ENCODE results near the gene NXPH3.
A peak's percentile ranks its signal among the peaks of the same experiment; 100 is the strongest.

NXPH3 gene

GRCh38 chr17:49575679-49576087, at the start of gene NXPH3:
Gene NXPH3, plus strand, starts transcription at chr17:49575871. Its CDS starts 349 bp downstream, at chr17:49576220.
- Histone ChIP-seq H3K27me3 (ENCODE audit: control insufficient read depth in 5 of 5, insufficient read depth in 4 of 5, low read length in 5 of 5) (peaks cover 0 to 7% (median 3%) of the 10 kb centered on the region in 5 donors), H3K27ac (ENCODE audit: low read depth, low read length) (peak within 1 kb of the TSS; percentile 23), H3K4me3 (ENCODE audit: low read depth in 1 of 5, low read length in 5 of 5) (peak within 1 kb of the TSS; percentile 71 to 79 (median 74)), H3K36me3 (ENCODE audit: control insufficient read depth in 5 of 5, insufficient read depth in 5 of 5, low read length in 5 of 5) (peaks cover 0 to 4% (median 0%) of the 10 kb centered on the region in 5 donors), H3K4me1 (ENCODE audit: control insufficient read depth in 5 of 5, insufficient read depth in 5 of 5, low read length in 5 of 5) (peaks cover 0 to 31% (median 26%) of the 10 kb centered on the region in 5 donors), H3K9me3 (ENCODE audit: control insufficient read depth in 5 of 5, low read length in 5 of 5) (no peaks in the 10 kb centered on the region), H3K9ac (ENCODE audit: low read length in 5 of 5) (peak within 1 kb of the TSS in 4 of 5 donors; percentile 27 to 80 (median 56))

- H3K4me1 ChIP-seq (ENCODE audit: control insufficient read depth in 5 of 5, insufficient read depth in 5 of 5, low read length in 5 of 5), result peaks cover 0 to 17% (median 0%) of the 10 kb centered on the region in 5 donors
- no peak overlapping the region for H3K9ac ChIP-seq (ENCODE audit: low read length in 5 of 5)
- H3K9me3 ChIP-seq (ENCODE audit: control insufficient read depth in 5 of 5, low read length in 5 of 5), result no peaks in the 10 kb centered on the region
- H3K36me3 ChIP-seq (ENCODE audit: control insufficient read depth in 5 of 5, insufficient read depth in 5 of 5, low read length in 5 of 5), result no peaks in the 10 kb centered on the region
- H3K27ac ChIP-seq (ENCODE audit: low read depth, low read length), result no peak overlapping the region
- H3K4me3 ChIP-seq (ENCODE audit: low read depth in 1 of 5, low read length in 5 of 5), result no peak overlapping the region
- peaks cover 0 to 32% (median 11%) of the 10 kb centered on the region in 5 donors for H3K27me3 ChIP-seq (ENCODE audit: control insufficient read depth in 5 of 5, insufficient read depth in 4 of 5, low read length in 5 of 5)
Measured at GRCh38 chr17:49527927-49528651, 47.6 kb upstream of the NXPH3 start.

GRCh38 chr17:49528966-49529365, 46.7 kb upstream of the NXPH3 start:
- Histone ChIP-seq H3K4me3 (ENCODE audit: low read depth in 1 of 5, low read length in 5 of 5) (no peak overlapping the region), H3K27me3 (ENCODE audit: control insufficient read depth in 5 of 5, insufficient read depth in 4 of 5, low read length in 5 of 5) (peaks cover 0 to 28% (median 15%) of the 10 kb centered on the region in 5 donors), H3K4me1 (ENCODE audit: control insufficient read depth in 5 of 5, insufficient read depth in 5 of 5, low read length in 5 of 5) (peaks cover 0 to 11% (median 0%) of the 10 kb centered on the region in 5 donors), H3K9ac (ENCODE audit: low read length in 5 of 5) (no peak overlapping the region), H3K36me3 (ENCODE audit: control insufficient read depth in 5 of 5, insufficient read depth in 5 of 5, low read length in 5 of 5) (no peaks in the 10 kb centered on the region), H3K27ac (ENCODE audit: low read depth, low read length) (no peak overlapping the region), H3K9me3 (ENCODE audit: control insufficient read depth in 5 of 5, low read length in 5 of 5) (no peaks in the 10 kb centered on the region)

- H3K4me3 ChIP-seq (ENCODE audit: low read depth in 1 of 5, low read length in 5 of 5), result no peak overlapping the region
- H3K27me3 ChIP-seq (ENCODE audit: control insufficient read depth in 5 of 5, insufficient read depth in 4 of 5, low read length in 5 of 5), result peaks cover 0 to 22% (median 15%) of the 10 kb centered on the region in 5 donors
Measured at GRCh38 chr17:49530118-49530517, 45.6 kb upstream of the NXPH3 start.

GRCh38 chr17:49543860-49544259, 31.8 kb upstream of the NXPH3 start:
- Histone ChIP-seq H3K9me3 (ENCODE audit: control insufficient read depth in 5 of 5, low read length in 5 of 5) (peaks cover 0 to 3% (median 0%) of the 10 kb centered on the region in 5 donors), H3K27me3 (ENCODE audit: control insufficient read depth in 5 of 5, insufficient read depth in 4 of 5, low read length in 5 of 5) (peaks cover 5 to 15% (median 12%) of the 10 kb centered on the region in 5 donors), H3K36me3 (ENCODE audit: control insufficient read depth in 5 of 5, insufficient read depth in 5 of 5, low read length in 5 of 5) (no peaks in the 10 kb centered on the region), H3K9ac (ENCODE audit: low read length in 5 of 5) (no peak overlapping the region), H3K4me1 (ENCODE audit: control insufficient read depth in 5 of 5, insufficient read depth in 5 of 5, low read length in 5 of 5) (peaks cover 0 to 9% (median 5%) of the 10 kb centered on the region in 5 donors), H3K27ac (ENCODE audit: low read depth, low read length) (no peak overlapping the region), H3K4me3 (ENCODE audit: low read depth in 1 of 5, low read length in 5 of 5) (no peak overlapping the region)

More at GRCh38 chr17:49530118-49530517, 45.6 kb upstream of the NXPH3 start:
- Histone ChIP-seq H3K9me3 (ENCODE audit: control insufficient read depth in 5 of 5, low read length in 5 of 5) (no peaks in the 10 kb centered on the region), H3K9ac (ENCODE audit: low read length in 5 of 5) (no peak overlapping the region), H3K27ac (ENCODE audit: low read depth, low read length) (no peak overlapping the region), H3K4me1 (ENCODE audit: control insufficient read depth in 5 of 5, insufficient read depth in 5 of 5, low read length in 5 of 5) (peaks cover 0 to 6% (median 0%) of the 10 kb centered on the region in 5 donors), H3K36me3 (ENCODE audit: control insufficient read depth in 5 of 5, insufficient read depth in 5 of 5, low read length in 5 of 5) (no peaks in the 10 kb centered on the region)

- peaks cover 0 to 3% (median 0%) of the 10 kb centered on the region in 5 donors for H3K9me3 ChIP-seq (ENCODE audit: control insufficient read depth in 5 of 5, low read length in 5 of 5)
- no peaks in the 10 kb centered on the region for H3K36me3 ChIP-seq (ENCODE audit: control insufficient read depth in 5 of 5, insufficient read depth in 5 of 5, low read length in 5 of 5)
- H3K9ac ChIP-seq (ENCODE audit: low read length in 5 of 5), result no peak overlapping the region
- peaks cover 5 to 15% (median 12%) of the 10 kb centered on the region in 5 donors for H3K27me3 ChIP-seq (ENCODE audit: control insufficient read depth in 5 of 5, insufficient read depth in 4 of 5, low read length in 5 of 5)
- no peak overlapping the region for H3K4me3 ChIP-seq (ENCODE audit: low read depth in 1 of 5, low read length in 5 of 5)
- H3K27ac ChIP-seq (ENCODE audit: low read depth, low read length), result no peak overlapping the region
- peaks cover 0 to 9% (median 5%) of the 10 kb centered on the region in 5 donors for H3K4me1 ChIP-seq (ENCODE audit: control insufficient read depth in 5 of 5, insufficient read depth in 5 of 5, low read length in 5 of 5)
Measured at GRCh38 chr17:49545007-49545660, 30.5 kb upstream of the NXPH3 start.

GRCh38 chr17:49545806-49546545, 29.7 kb upstream of the NXPH3 start:
- H3K9me3 ChIP-seq (ENCODE audit: control insufficient read depth in 5 of 5, low read length in 5 of 5), result peaks cover 0 to 3% (median 0%) of the 10 kb centered on the region in 5 donors
- no peak overlapping the region for H3K4me3 ChIP-seq (ENCODE audit: low read depth in 1 of 5, low read length in 5 of 5)
- no peaks in the 10 kb centered on the region for H3K36me3 ChIP-seq (ENCODE audit: control insufficient read depth in 5 of 5, insufficient read depth in 5 of 5, low read length in 5 of 5)
- no peak overlapping the region for H3K27ac ChIP-seq (ENCODE audit: low read depth, low read length)
- peaks cover 5 to 15% (median 12%) of the 10 kb centered on the region in 5 donors for H3K27me3 ChIP-seq (ENCODE audit: control insufficient read depth in 5 of 5, insufficient read depth in 4 of 5, low read length in 5 of 5)
- H3K9ac ChIP-seq (ENCODE audit: low read length in 5 of 5), result no peak overlapping the region
- H3K4me1 ChIP-seq (ENCODE audit: control insufficient read depth in 5 of 5, insufficient read depth in 5 of 5, low read length in 5 of 5), result peaks cover 0 to 9% (median 5%) of the 10 kb centered on the region in 5 donors

GRCh38 chr17:49546546-49547535, 28.8 kb upstream of the NXPH3 start:
- Histone ChIP-seq H3K4me3 (ENCODE audit: low read depth in 1 of 5, low read length in 5 of 5) (no peak overlapping the region), H3K9me3 (ENCODE audit: control insufficient read depth in 5 of 5, low read length in 5 of 5) (no peaks in the 10 kb centered on the region), H3K27me3 (ENCODE audit: control insufficient read depth in 5 of 5, insufficient read depth in 4 of 5, low read length in 5 of 5) (peaks cover 5 to 15% (median 12%) of the 10 kb centered on the region in 5 donors), H3K9ac (ENCODE audit: low read length in 5 of 5) (no peak overlapping the region), H3K36me3 (ENCODE audit: control insufficient read depth in 5 of 5, insufficient read depth in 5 of 5, low read length in 5 of 5) (no peaks in the 10 kb centered on the region), H3K4me1 (ENCODE audit: control insufficient read depth in 5 of 5, insufficient read depth in 5 of 5, low read length in 5 of 5) (peaks cover 0 to 9% (median 5%) of the 10 kb centered on the region in 5 donors), H3K27ac (ENCODE audit: low read depth, low read length) (no peak overlapping the region)

GRCh38 chr17:49547566-49547965, 28.1 kb upstream of the NXPH3 start:
- no peaks in the 10 kb centered on the region for H3K9me3 ChIP-seq (ENCODE audit: control insufficient read depth in 5 of 5, low read length in 5 of 5)
- no peak overlapping the region for H3K9ac ChIP-seq (ENCODE audit: low read length in 5 of 5)
- no peak overlapping the region for H3K4me3 ChIP-seq (ENCODE audit: low read depth in 1 of 5, low read length in 5 of 5)
- no peaks in the 10 kb centered on the region for H3K36me3 ChIP-seq (ENCODE audit: control insufficient read depth in 5 of 5, insufficient read depth in 5 of 5, low read length in 5 of 5)
- peaks cover 5 to 15% (median 12%) of the 10 kb centered on the region in 5 donors for H3K27me3 ChIP-seq (ENCODE audit: control insufficient read depth in 5 of 5, insufficient read depth in 4 of 5, low read length in 5 of 5)
- H3K27ac ChIP-seq (ENCODE audit: low read depth, low read length), result no peak overlapping the region
- peaks cover 0 to 9% (median 5%) of the 10 kb centered on the region in 5 donors for H3K4me1 ChIP-seq (ENCODE audit: control insufficient read depth in 5 of 5, insufficient read depth in 5 of 5, low read length in 5 of 5)

Measured in subcutaneous abdominal adipose tissue (tissue), 5 donors.